Sigmoid colon (tissue), 3 donors: ENCODE results near the gene LECT2.

Experiments
- CTCF ChIP-seq, 4 experiments: fragments of 450-650 bp in 3 of 4; fragments of 200-600 bp in 1 of 4; IDR thresholded peaks; one replicate each; pipeline ENCODE4 v1.5.1; 2016 to 2019; ENCODE audit warnings: antibody characterized with exemption in 4 of 4, mild to moderate bottlenecking in 3 of 4, moderate library complexity in 2 of 4
- POLR2A ChIP-seq, 2 donors: fragments of 450-650 bp; IDR thresholded peaks; one replicate each; pipeline ENCODE4 v1.6.1; 2016; ENCODE audit warnings: antibody characterized with exemption in 2 of 2, mild to moderate bottlenecking in 2 of 2, moderate library complexity in 2 of 2

- TF ChIP-seq CTCF (IDR thresholded peaks at IDR 0.05) (no peak), POLR2A (IDR thresholded peaks at IDR 0.05) (no peak)
Measured at GRCh38 chr5:135999406-136000139, 44.8 kb upstream of the LECT2 start.
